HG03039 (cell line): Measurements from ENCODE around the gene SCG5.

Experiments used
- ATAC-seq: cut with Tn5 transposase; IDR thresholded peaks from one replicate; pipeline ENCODE4 v1.9.1; 2021; ENCODE audit warnings: mild to moderate bottlenecking, moderate library complexity; ENCODE audit not compliant: unreplicated experiment

The SCG5 gene

GRCh38 chr15:32718821-32719716, 77.6 kb downstream of the SCG5 start:
- ATAC-seq: no peak

- no peak for ATAC-seq
These were observed 80.1 kb downstream of the SCG5 start for GRCh38 chr15:32721596-32721995.

- ATAC-seq: no peak
These were observed 80.6 kb downstream of the SCG5 start for GRCh38 chr15:32722136-32722535.

- ATAC-seq: peak; percentile 87
These were observed 81.8 kb downstream of the SCG5 start for GRCh38 chr15:32723171-32723948.

- no peak for ATAC-seq
These were observed 88.3 kb downstream of the SCG5 start for GRCh38 chr15:32729700-32730395.

- ATAC-seq: no peak
These were observed 89.5 kb downstream of the SCG5 start for GRCh38 chr15:32730677-32731654.

- ATAC-seq: no peak
These were observed 91.2 kb downstream of the SCG5 start for GRCh38 chr15:32732574-32733157.

- no peak for ATAC-seq
These were observed 91.8 kb downstream of the SCG5 start for GRCh38 chr15:32733281-32733680.

- ATAC-seq: no peak
These were observed 94.6 kb downstream of the SCG5 start for GRCh38 chr15:32735989-32736700.

GRCh38 chr15:32736701-32737061, 95.2 kb downstream of the SCG5 start:
- no peak for ATAC-seq

- ATAC-seq: no peak
These were observed 95.8 kb downstream of the SCG5 start for GRCh38 chr15:32737304-32737703.

- ATAC-seq: no peak
These were observed 97.2 kb downstream of the SCG5 start for GRCh38 chr15:32738666-32739065.

- no peak for ATAC-seq
These were observed 98.1 kb downstream of the SCG5 start for GRCh38 chr15:32739522-32740063.

GRCh38 chr15:32743411-32744140, 102.1 kb downstream of the SCG5 start:
- ATAC-seq: no peak

- no peak for ATAC-seq
These were observed 104.8 kb downstream of the SCG5 start for GRCh38 chr15:32746116-32746857.
